Loucy (cell line): ENCODE results near the gene ARHGAP5.
A peak's percentile ranks its signal among the peaks of the same experiment; 100 is the strongest.

Source experiments
- H2AFZ ChIP-seq: fragments of 200-600 bp; sonication (generic); 2 replicates; pipeline ENCODE4 v1.6.0; 2016; ENCODE audit warnings: antibody characterized with exemption, mild to moderate bottlenecking, low read length, moderate library complexity
- H3F3A ChIP-seq: fragments of 200-600 bp; 2 replicates; pipeline ENCODE4 v1.6.0; 2016; ENCODE audit warnings: antibody characterized with exemption, low read depth, mild to moderate bottlenecking
- H3K27me3 ChIP-seq: fragments of 200-600 bp; sonication (generic); 2 replicates; pipeline ENCODE4 v1.6.1; 2014; ENCODE audit warnings: low read length, mild to moderate bottlenecking; ENCODE audit not compliant: insufficient read depth, poor library complexity, severe bottlenecking
- H3K36me3 ChIP-seq: fragments of 200-600 bp; sonication (generic); 2 replicates; pipeline ENCODE4 v1.6.1; 2016; ENCODE audit warnings: low read length; ENCODE audit not compliant: insufficient read depth
- H3K4me1 ChIP-seq: fragments of 200-600 bp; sonication (generic); 2 replicates; pipeline ENCODE4 v1.5.1; 2014; ENCODE audit warnings: low read length, mild to moderate bottlenecking; ENCODE audit not compliant: insufficient read depth, poor library complexity, severe bottlenecking
- H3K4me2 ChIP-seq: fragments of 200-600 bp; sonication (generic); 2 replicates; pipeline ENCODE4 v1.6.0; 2014; ENCODE audit warnings: antibody characterized with exemption, low read length, low read depth, mild to moderate bottlenecking; ENCODE audit not compliant: poor library complexity, severe bottlenecking
- H3K4me3 ChIP-seq: fragments of 200-600 bp; sonication (generic); 2 replicates; pipeline ENCODE4 v1.5.1; 2014; ENCODE audit warnings: low read length, mild to moderate bottlenecking, mixed read lengths; ENCODE audit not compliant: poor library complexity, severe bottlenecking
- H3K79me2 ChIP-seq: fragments of 200-600 bp; sonication (generic); 2 replicates; pipeline ENCODE4 v1.6.1; 2014; ENCODE audit warnings: low read length; ENCODE audit not compliant: insufficient read depth
- H3K9ac ChIP-seq: fragments of 200-600 bp; sonication (generic); 2 replicates; pipeline ENCODE4 v1.6.0; 2014; ENCODE audit warnings: mild to moderate bottlenecking, low read depth, low read length, moderate library complexity; ENCODE audit not compliant: poor library complexity, severe bottlenecking
- H3K9me2 ChIP-seq: fragments of 200-600 bp; sonication (generic); replicated peaks from 2 replicates; pipeline ENCODE4 v1.6.1; 2016; ENCODE audit warnings: low read depth, low read length, mixed read lengths
- H3K9me3 ChIP-seq: fragments of 200-600 bp; sonication (generic); 2 replicates; pipeline ENCODE4 v1.6.1; 2014; ENCODE audit warnings: mild to moderate bottlenecking, antibody characterized with exemption, low read length, low read depth; ENCODE audit not compliant: insufficient read depth
- H4K20me1 ChIP-seq: fragments of 200-600 bp; sonication (generic); 2 replicates; pipeline ENCODE4 v1.6.0; 2014; ENCODE audit warnings: antibody characterized with exemption, low read length, mild to moderate bottlenecking; ENCODE audit not compliant: insufficient read depth, poor library complexity, severe bottlenecking
- EZH2phosphoT487 ChIP-seq: fragments of 200-600 bp; IDR thresholded peaks from 2 replicates; pipeline ENCODE4 v1.6.1; 2018; ENCODE audit warnings: antibody characterized with exemption, mild to moderate bottlenecking, moderate library complexity, borderline replicate concordance
- TF ChIP-seq, protein P1 (sequence below): fragments of 200-600 bp; sonication (generic); conservative IDR thresholded peaks from 2 replicates; pipeline ENCODE4 v1.5.1; 2014; ENCODE audit warnings: mild to moderate bottlenecking, antibody characterized with exemption, low read length

ARHGAP5 gene, protein sequence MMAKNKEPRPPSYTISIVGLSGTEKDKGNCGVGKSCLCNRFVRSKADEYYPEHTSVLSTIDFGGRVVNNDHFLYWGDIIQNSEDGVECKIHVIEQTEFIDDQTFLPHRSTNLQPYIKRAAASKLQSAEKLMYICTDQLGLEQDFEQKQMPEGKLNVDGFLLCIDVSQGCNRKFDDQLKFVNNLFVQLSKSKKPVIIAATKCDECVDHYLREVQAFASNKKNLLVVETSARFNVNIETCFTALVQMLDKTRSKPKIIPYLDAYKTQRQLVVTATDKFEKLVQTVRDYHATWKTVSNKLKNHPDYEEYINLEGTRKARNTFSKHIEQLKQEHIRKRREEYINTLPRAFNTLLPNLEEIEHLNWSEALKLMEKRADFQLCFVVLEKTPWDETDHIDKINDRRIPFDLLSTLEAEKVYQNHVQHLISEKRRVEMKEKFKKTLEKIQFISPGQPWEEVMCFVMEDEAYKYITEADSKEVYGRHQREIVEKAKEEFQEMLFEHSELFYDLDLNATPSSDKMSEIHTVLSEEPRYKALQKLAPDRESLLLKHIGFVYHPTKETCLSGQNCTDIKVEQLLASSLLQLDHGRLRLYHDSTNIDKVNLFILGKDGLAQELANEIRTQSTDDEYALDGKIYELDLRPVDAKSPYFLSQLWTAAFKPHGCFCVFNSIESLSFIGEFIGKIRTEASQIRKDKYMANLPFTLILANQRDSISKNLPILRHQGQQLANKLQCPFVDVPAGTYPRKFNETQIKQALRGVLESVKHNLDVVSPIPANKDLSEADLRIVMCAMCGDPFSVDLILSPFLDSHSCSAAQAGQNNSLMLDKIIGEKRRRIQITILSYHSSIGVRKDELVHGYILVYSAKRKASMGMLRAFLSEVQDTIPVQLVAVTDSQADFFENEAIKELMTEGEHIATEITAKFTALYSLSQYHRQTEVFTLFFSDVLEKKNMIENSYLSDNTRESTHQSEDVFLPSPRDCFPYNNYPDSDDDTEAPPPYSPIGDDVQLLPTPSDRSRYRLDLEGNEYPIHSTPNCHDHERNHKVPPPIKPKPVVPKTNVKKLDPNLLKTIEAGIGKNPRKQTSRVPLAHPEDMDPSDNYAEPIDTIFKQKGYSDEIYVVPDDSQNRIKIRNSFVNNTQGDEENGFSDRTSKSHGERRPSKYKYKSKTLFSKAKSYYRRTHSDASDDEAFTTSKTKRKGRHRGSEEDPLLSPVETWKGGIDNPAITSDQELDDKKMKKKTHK (N-terminal part only)

DNA sequence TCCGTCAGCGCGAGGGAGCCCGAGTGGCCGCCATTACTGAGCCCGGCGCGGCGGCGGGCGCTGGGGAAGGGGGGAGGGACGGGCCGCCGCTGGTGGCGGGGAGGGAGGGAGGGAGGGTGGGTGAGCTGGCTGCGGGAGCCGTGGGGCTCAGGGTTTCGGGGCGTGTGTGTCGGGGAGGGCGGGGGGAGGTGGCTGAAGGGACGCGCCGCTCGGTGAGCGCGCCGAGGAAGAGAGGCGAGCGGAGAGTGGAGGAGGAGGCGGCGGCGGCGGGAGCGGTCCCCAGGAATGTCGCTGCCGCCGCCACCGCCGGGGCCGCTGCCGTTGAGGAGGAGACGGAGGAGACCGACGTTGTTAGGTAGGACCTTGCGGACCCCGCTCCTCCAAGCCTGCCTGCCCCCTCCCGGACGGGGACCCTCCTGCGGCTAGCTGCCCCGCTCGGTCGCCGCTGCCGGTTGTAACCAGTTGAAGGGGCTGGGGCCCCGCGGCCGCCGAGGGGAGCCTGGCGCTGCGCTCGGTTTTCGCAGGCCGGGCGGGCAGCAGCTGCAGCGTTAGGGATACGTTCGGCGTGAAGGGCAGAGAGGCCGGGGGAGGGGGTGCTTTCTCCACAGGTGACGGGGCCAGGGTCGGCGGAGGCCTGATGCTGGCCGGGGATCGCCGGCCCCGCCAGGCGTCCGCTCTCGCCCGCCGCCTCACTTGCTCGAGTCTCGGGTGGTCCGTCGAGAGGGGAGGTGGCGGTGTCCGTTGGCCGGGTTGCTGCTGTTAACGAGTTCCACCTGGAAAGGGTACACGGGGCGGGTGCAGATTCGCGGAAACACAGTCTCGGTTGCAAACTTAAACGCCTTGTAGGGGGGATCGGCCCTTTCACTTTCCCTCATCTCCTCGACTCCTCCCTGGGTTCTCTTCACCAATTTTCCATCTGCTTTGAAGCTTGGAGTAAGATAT, at the start of gene ARHGAP5:
Gene ARHGAP5, plus strand, starts transcription at position 224 of the 942 bp plus-strand sequence. CDS start 13,366 bp downstream, outside the sequence.
- no peaks in the 10 kb centered on the region for H3K36me3 ChIP-seq
- peaks cover 47% of the 10 kb centered on the region for H3K79me2 ChIP-seq
- peaks cover 36% of the 10 kb centered on the region for H4K20me1 ChIP-seq
- peak within 1 kb of the TSS; percentile 99 for H2AFZ ChIP-seq
- H3K9me2 ChIP-seq = no peaks in the 10 kb centered on the region
- no peaks in the 10 kb centered on the region for H3K27me3 ChIP-seq
- peak within 1 kb of the TSS; percentile 89 for H3K9ac ChIP-seq
- H3F3A ChIP-seq = 0 out of 2 replicates have a peak, but pooled peaks cover 8% of the 10 kb centered on the region
- peak within 1 kb of the TSS; percentile 80 for H3K4me2 ChIP-seq
- H3K4me3 ChIP-seq = peak within 1 kb of the TSS; percentile 96
- peaks cover 31% of the 10 kb centered on the region for H3K4me1 ChIP-seq
- TF ChIP-seq, protein P1, sequence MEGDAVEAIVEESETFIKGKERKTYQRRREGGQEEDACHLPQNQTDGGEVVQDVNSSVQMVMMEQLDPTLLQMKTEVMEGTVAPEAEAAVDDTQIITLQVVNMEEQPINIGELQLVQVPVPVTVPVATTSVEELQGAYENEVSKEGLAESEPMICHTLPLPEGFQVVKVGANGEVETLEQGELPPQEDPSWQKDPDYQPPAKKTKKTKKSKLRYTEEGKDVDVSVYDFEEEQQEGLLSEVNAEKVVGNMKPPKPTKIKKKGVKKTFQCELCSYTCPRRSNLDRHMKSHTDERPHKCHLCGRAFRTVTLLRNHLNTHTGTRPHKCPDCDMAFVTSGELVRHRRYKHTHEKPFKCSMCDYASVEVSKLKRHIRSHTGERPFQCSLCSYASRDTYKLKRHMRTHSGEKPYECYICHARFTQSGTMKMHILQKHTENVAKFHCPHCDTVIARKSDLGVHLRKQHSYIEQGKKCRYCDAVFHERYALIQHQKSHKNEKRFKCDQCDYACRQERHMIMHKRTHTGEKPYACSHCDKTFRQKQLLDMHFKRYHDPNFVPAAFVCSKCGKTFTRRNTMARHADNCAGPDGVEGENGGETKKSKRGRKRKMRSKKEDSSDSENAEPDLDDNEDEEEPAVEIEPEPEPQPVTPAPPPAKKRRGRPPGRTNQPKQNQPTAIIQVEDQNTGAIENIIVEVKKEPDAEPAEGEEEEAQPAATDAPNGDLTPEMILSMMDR = no peak
- H3K9me3 ChIP-seq = no peaks in the 10 kb centered on the region

DNA sequence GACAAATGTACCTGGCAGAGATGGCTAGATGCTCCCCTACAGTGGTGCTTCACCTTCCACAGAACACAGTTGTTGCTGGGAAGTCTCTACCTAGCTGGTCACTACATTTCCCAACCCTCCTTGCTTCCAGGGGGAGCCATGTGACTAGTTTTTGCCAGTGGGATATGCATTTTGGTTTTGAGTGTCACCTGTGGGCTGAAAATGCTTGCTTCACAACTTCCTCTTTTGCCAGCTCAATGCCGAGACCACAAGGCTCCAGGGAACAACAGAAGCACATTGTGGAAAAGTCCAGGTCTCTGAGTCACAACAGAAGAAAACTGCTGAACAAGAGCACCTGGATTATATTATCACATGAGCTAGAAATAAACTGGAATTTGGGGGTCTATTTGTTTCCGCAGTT, 48.5 kb upstream of the ARHGAP5 start:
- no peak overlapping the region for H3K4me2 ChIP-seq
- H4K20me1 ChIP-seq = no peaks in the 10 kb centered on the region
- H2AFZ ChIP-seq = no peak overlapping the region
- H3K79me2 ChIP-seq = no peaks in the 10 kb centered on the region
- no peak overlapping the region for H3K4me3 ChIP-seq
- no peaks in the 10 kb centered on the region for H3K27me3 ChIP-seq
- no peaks in the 10 kb centered on the region for H3K36me3 ChIP-seq
- H3K4me1 ChIP-seq = no peaks in the 10 kb centered on the region
- no peak for TF ChIP-seq EZH2phosphoT487
- TF ChIP-seq, protein P1 = no peak
- H3F3A ChIP-seq = no peaks in the 10 kb centered on the region
- H3K9me2 ChIP-seq = no peaks in the 10 kb centered on the region
- H3K9me3 ChIP-seq = no peaks in the 10 kb centered on the region
- H3K9ac ChIP-seq = no peak overlapping the region

DNA sequence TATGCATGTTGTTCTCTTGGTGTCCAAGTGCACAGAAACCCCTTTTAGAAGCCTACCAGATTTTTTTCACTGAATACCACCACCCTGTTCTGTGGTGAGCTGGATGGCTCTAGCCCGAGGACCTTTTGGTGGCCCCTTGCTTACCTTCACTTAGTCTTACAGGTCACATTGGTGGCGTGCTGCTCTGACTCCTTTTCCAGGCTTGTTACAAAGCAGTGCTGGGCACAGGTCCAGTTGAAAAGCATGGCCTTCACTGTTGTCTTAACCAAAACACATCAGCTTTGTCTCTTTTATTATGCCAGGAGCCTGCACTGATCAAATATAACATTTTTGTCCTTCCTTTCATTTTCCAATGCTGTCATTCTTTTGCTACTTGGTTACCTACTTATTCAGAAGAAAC, 43.6 kb upstream of the ARHGAP5 start:
- no peak overlapping the region for H3K9ac ChIP-seq
- H3F3A ChIP-seq = no peaks in the 10 kb centered on the region
- H3K36me3 ChIP-seq = no peaks in the 10 kb centered on the region
- no peaks in the 10 kb centered on the region for H4K20me1 ChIP-seq
- no peaks in the 10 kb centered on the region for H3K9me2 ChIP-seq
- H3K4me2 ChIP-seq = no peak overlapping the region
- no peak overlapping the region for H3K4me3 ChIP-seq
- no peak overlapping the region for H2AFZ ChIP-seq
- H3K4me1 ChIP-seq = no peaks in the 10 kb centered on the region
- no peaks in the 10 kb centered on the region for H3K79me2 ChIP-seq
- no peaks in the 10 kb centered on the region for H3K9me3 ChIP-seq
- no peak for TF ChIP-seq EZH2phosphoT487
- TF ChIP-seq, protein P1 = no peak
- no peaks in the 10 kb centered on the region for H3K27me3 ChIP-seq
